ENCODE results near the gene PINK1. TPM values are rescaled to one million over a fixed set of nuclear protein-coding genes. Genes with fewer than 3 reads are reported as not detected.

Gene PINK1
- total RNA-seq, 1 donor from 2014 or later = 25.0 TPM

GRCh38 chr1:20648438-20648837 lies 15.2 kb downstream of the PINK1 start:
- DNase-seq (ENCODE audit: low spot score, unreplicated experiment) = no peak
- H3K4me3 Mint-ChIP-seq (ENCODE audit: low read depth) = no peak overlapping the region
- H3K27ac Mint-ChIP-seq = no peak overlapping the region
- TF ChIP-seq, protein P1, sequence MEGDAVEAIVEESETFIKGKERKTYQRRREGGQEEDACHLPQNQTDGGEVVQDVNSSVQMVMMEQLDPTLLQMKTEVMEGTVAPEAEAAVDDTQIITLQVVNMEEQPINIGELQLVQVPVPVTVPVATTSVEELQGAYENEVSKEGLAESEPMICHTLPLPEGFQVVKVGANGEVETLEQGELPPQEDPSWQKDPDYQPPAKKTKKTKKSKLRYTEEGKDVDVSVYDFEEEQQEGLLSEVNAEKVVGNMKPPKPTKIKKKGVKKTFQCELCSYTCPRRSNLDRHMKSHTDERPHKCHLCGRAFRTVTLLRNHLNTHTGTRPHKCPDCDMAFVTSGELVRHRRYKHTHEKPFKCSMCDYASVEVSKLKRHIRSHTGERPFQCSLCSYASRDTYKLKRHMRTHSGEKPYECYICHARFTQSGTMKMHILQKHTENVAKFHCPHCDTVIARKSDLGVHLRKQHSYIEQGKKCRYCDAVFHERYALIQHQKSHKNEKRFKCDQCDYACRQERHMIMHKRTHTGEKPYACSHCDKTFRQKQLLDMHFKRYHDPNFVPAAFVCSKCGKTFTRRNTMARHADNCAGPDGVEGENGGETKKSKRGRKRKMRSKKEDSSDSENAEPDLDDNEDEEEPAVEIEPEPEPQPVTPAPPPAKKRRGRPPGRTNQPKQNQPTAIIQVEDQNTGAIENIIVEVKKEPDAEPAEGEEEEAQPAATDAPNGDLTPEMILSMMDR (IDR thresholded peaks at IDR 0.05; ENCODE audit: unreplicated experiment) = no peak
- no peaks in the 10 kb centered on the region for H3K27me3 Mint-ChIP-seq
- no peaks in the 10 kb centered on the region for H3K4me1 Mint-ChIP-seq (ENCODE audit: low read depth)
- no peaks in the 10 kb centered on the region for H3K9me3 Mint-ChIP-seq (ENCODE audit: low read depth)
- peaks cover 23% of the 10 kb centered on the region for H3K36me3 Mint-ChIP-seq (ENCODE audit: insufficient read depth)

GRCh38 chr1:20648946-20649345 lies 15.7 kb downstream of the PINK1 start:
- H3K27ac Mint-ChIP-seq = no peak overlapping the region
- TF ChIP-seq, protein P1 (IDR thresholded peaks at IDR 0.05; ENCODE audit: unreplicated experiment) = no peak
- H3K4me1 Mint-ChIP-seq (ENCODE audit: low read depth) = no peaks in the 10 kb centered on the region
- H3K27me3 Mint-ChIP-seq = no peaks in the 10 kb centered on the region
- H3K36me3 Mint-ChIP-seq (ENCODE audit: insufficient read depth) = peaks cover 22% of the 10 kb centered on the region
- DNase-seq (ENCODE audit: low spot score, unreplicated experiment) = no peak
- no peak overlapping the region for H3K4me3 Mint-ChIP-seq (ENCODE audit: low read depth)
- no peaks in the 10 kb centered on the region for H3K9me3 Mint-ChIP-seq (ENCODE audit: low read depth)

- H3K27me3 Mint-ChIP-seq = no peaks in the 10 kb centered on the region
- no peak for DNase-seq (ENCODE audit: low spot score, unreplicated experiment)
- peaks cover 26% of the 10 kb centered on the region for H3K36me3 Mint-ChIP-seq (ENCODE audit: insufficient read depth)
- TF ChIP-seq, protein P1 (IDR thresholded peaks at IDR 0.05; ENCODE audit: unreplicated experiment) = no peak
- H3K9me3 Mint-ChIP-seq (ENCODE audit: low read depth) = no peaks in the 10 kb centered on the region
- H3K27ac Mint-ChIP-seq = no peak overlapping the region
- H3K4me1 Mint-ChIP-seq (ENCODE audit: low read depth) = no peaks in the 10 kb centered on the region
- H3K4me3 Mint-ChIP-seq (ENCODE audit: low read depth) = no peak overlapping the region
Measured at GRCh38 chr1:20652300-20652699, 19.0 kb downstream of the PINK1 start.

GRCh38 chr1:20654104-20654690 lies 20.9 kb downstream of the PINK1 start:
- Mint-ChIP-seq H3K27me3 (no peaks in the 10 kb centered on the region), H3K9me3 (ENCODE audit: low read depth) (no peaks in the 10 kb centered on the region), H3K4me1 (ENCODE audit: low read depth) (no peaks in the 10 kb centered on the region), H3K36me3 (ENCODE audit: insufficient read depth) (peaks cover 25% of the 10 kb centered on the region), H3K4me3 (ENCODE audit: low read depth) (no peak overlapping the region), H3K27ac (no peak overlapping the region)
- no peak for DNase-seq (ENCODE audit: low spot score, unreplicated experiment)
- TF ChIP-seq, protein P1 (IDR thresholded peaks at IDR 0.05; ENCODE audit: unreplicated experiment) = no peak

DNA sequence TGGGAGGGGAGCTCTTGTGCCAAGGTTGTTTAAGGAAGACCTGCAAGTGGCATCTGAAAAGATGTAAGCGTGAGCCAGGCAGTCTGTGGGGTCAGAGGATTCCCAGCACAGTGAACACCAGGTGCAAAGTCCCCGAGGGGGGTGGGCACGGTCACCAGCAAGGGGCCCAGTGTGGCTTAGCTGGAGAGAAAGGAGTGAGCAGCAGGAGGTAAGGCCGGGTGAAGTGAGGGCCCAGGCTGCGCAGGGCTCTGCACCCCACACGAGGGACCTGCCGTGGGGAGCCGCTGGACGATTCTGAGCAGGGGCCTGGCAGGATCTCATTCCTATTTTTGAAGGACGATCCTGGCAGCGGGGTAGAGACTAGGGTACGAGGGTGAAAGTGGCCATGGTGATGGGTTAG lies 23.8 kb downstream of the PINK1 start:
- Mint-ChIP-seq H3K27ac (peak overlapping the region; percentile 57), H3K27me3 (no peaks in the 10 kb centered on the region), H3K4me3 (ENCODE audit: low read depth) (no peak overlapping the region), H3K9me3 (ENCODE audit: low read depth) (no peaks in the 10 kb centered on the region), H3K36me3 (ENCODE audit: insufficient read depth) (peaks cover 14% of the 10 kb centered on the region), H3K4me1 (ENCODE audit: low read depth) (peaks cover 15% of the 10 kb centered on the region)
- TF ChIP-seq, protein P1 (IDR thresholded peaks at IDR 0.05; ENCODE audit: unreplicated experiment) = no peak
- DNase-seq (ENCODE audit: low spot score, unreplicated experiment) = no peak
